SK-N-SH (cell line): ENCODE results near the gene MAPK8IP3. TPM values are rescaled to one million over a fixed set of nuclear protein-coding genes. Genes with fewer than 3 reads are reported as not detected.

Experiments
- CTCF ChIA-PET: fragments of 300-600, 350-600 bp; formaldehyde crosslinking; extraction: SDS; loops from one replicate; lab custom pipeline; 2021; lab: Yijun Ruan, JAX
- POLR2A ChIA-PET: fragments of 350-600 bp; sonication (Branson Sonifier 250); formaldehyde crosslinking; extraction: SDS; loops from one replicate; lab custom pipeline; 2020; ENCODE audit warnings: antibody characterized with exemption, inconsistent platforms; lab: Yijun Ruan, JAX
- DNase-seq: peaks from one replicate; pipeline ENCODE4 v3.0.0; 2012
- H2AFZ ChIP-seq: fragments of 200-600 bp; sonication (generic); 2 replicates; pipeline ENCODE4 v1.8.1; 2016; ENCODE audit warnings: antibody characterized with exemption, mild to moderate bottlenecking, low read depth
- H3F3A ChIP-seq: fragments of 200-600 bp; sonication (generic); replicated peaks from 2 replicates; pipeline ENCODE3; 2016; ENCODE audit warnings: antibody characterized with exemption, mild to moderate bottlenecking; ENCODE audit not compliant: insufficient read depth
- H3K27ac ChIP-seq, 2 experiments: fragments of 200-500 bp in 1 of 2; fragments of 200-600 bp in 1 of 2; sonication (Bioruptor generic) in 1 of 2; sonication (generic), shearing (Covaris generic) in 1 of 2; 2 replicates each; pipeline versions ENCODE4 v1.5.1 to v1.6.1; 2014 to 2016; ENCODE audit warnings: low read depth in 2 of 2, inconsistent platforms in 1 of 2, low read length in 1 of 2, mild to moderate bottlenecking in 1 of 2, mixed read lengths in 1 of 2
- H3K27me3 ChIP-seq: fragments of 200-600 bp; sonication (generic), shearing (Covaris generic); 2 replicates; pipeline ENCODE4 v1.6.1; 2016; ENCODE audit warnings: mixed run types; ENCODE audit not compliant: insufficient read depth
- H3K36me3 ChIP-seq, 2 experiments: fragments of 200-500 bp in 1 of 2; fragments of 200-600 bp in 1 of 2; sonication (Bioruptor generic) in 1 of 2; sonication (generic) in 1 of 2; replicated peaks in 1 of 2; 2 replicates each; pipeline versions ENCODE3 to v1.5.1; 2014 to 2016; ENCODE audit warnings: low read length in 1 of 2, mild to moderate bottlenecking in 1 of 2; ENCODE audit not compliant: insufficient read depth in 2 of 2, control insufficient read depth in 1 of 2
- H3K4me1 ChIP-seq, 2 experiments: fragments of 200-500 bp in 1 of 2; fragments of 200-600 bp in 1 of 2; sonication (Bioruptor generic) in 1 of 2; sonication (generic), shearing (Covaris generic) in 1 of 2; 2 replicates each; pipeline versions ENCODE4 v1.5.1 to v1.6.1; 2014 to 2016; ENCODE audit warnings: low read depth in 1 of 2, low read length in 1 of 2, mixed run types in 1 of 2; ENCODE audit not compliant: insufficient read depth in 2 of 2, control insufficient read depth in 1 of 2
- H3K4me2 ChIP-seq: fragments of 200-600 bp; sonication (generic), shearing (Covaris generic); 2 replicates; pipeline ENCODE4 v1.6.1; 2017; ENCODE audit warnings: mixed run types
- H3K4me3 ChIP-seq, 2 experiments: fragments of 200-500 bp in 1 of 2; fragments of 200-600 bp in 1 of 2; sonication (Bioruptor generic) in 1 of 2; sonication (generic), shearing (Covaris generic) in 1 of 2; 2 replicates each; pipeline versions ENCODE4 v1.5.1 to v1.8.1; 2014 to 2016; ENCODE audit warnings: low read depth in 2 of 2, inconsistent platforms in 1 of 2, low read length in 1 of 2, mild to moderate bottlenecking in 1 of 2, mixed read lengths in 1 of 2, moderate library complexity in 1 of 2
- H3K79me2 ChIP-seq: fragments of 200-600 bp; sonication (generic); 2 replicates; pipeline ENCODE4 v1.8.1; 2017; ENCODE audit warnings: mild to moderate bottlenecking; ENCODE audit not compliant: insufficient read depth
- H3K9ac ChIP-seq: fragments of 200-600 bp; sonication (generic); 2 replicates; pipeline ENCODE4 v1.6.1; 2017; ENCODE audit warnings: mixed run types
- H3K9me2 ChIP-seq: fragments of 200-600 bp; sonication (generic); 2 replicates; pipeline ENCODE4 v1.6.1; 2017; ENCODE audit warnings: mixed run types
- H3K9me3 ChIP-seq: fragments of 200-600 bp; sonication (generic); 2 replicates; pipeline ENCODE4 v1.6.1; 2017; ENCODE audit warnings: mixed run types, mild to moderate bottlenecking, moderate library complexity
- H4K20me1 ChIP-seq: fragments of 200-600 bp; sonication (generic); 2 replicates; pipeline ENCODE4 v1.6.1; 2017; ENCODE audit warnings: mild to moderate bottlenecking, mixed run types; ENCODE audit not compliant: insufficient read depth
- EP300 ChIP-seq, 2 experiments: IDR thresholded peaks; 2 replicates each; pipeline versions ENCODE4 v1.4.0 to v1.6.1; 2012; ENCODE audit warnings: borderline replicate concordance in 1 of 2, low read depth in 1 of 2, low read length in 1 of 2
- RAD21 ChIP-seq: IDR thresholded peaks from 2 replicates; pipeline ENCODE4 v1.6.1; 2012; ENCODE audit warnings: mild to moderate bottlenecking, low read length
- RXRA ChIP-seq: IDR thresholded peaks from 2 replicates; pipeline ENCODE4 v1.4.0; 2012; ENCODE audit warnings: low read depth, mild to moderate bottlenecking, borderline replicate concordance
- SMC3 ChIP-seq: IDR thresholded peaks from 2 replicates; pipeline ENCODE4 v1.6.1; 2012; ENCODE audit warnings: low read depth, low read length, improper control_type of control experiment
- TAF1 ChIP-seq: IDR thresholded peaks from 2 replicates; pipeline ENCODE4 v1.6.1; 2012; ENCODE audit warnings: low read depth, mild to moderate bottlenecking, low read length, moderate library complexity, borderline replicate concordance
- TEAD4 ChIP-seq: IDR thresholded peaks from 2 replicates; pipeline ENCODE4 v1.4.0; 2012; ENCODE audit warnings: mild to moderate bottlenecking, borderline replicate concordance; ENCODE audit not compliant: insufficient read depth
- WGBS: methylation state at CpG from one replicate; pipeline ENCODE4 v1.1.6; 2017; ENCODE audit warnings: low lambda C conversion rate; 5-methylcytosine and 5-hydroxymethylcytosine counted together
- polyA plus RNA-seq, 3 experiments: library from polyadenylated mRNA; depleted of rRNA; stranded (reverse); fragments of >200 nt; gene quantifications; 2 replicates each; pipeline ENCODE4 v1.2.3, GENCODE V29; 2012
- TF ChIP-seq, protein P1 (sequence below): fragments of 200-600 bp; sonication (generic); IDR thresholded peaks from 2 replicates; pipeline ENCODE4 v1.6.1; 2017; ENCODE audit warnings: antibody characterized with exemption, mild to moderate bottlenecking, moderate library complexity

The MAPK8IP3 gene
- polyA plus RNA-seq, 1 of the 3 experiments (the other 2 are of a cell fraction): 57.3 TPM

DNA sequence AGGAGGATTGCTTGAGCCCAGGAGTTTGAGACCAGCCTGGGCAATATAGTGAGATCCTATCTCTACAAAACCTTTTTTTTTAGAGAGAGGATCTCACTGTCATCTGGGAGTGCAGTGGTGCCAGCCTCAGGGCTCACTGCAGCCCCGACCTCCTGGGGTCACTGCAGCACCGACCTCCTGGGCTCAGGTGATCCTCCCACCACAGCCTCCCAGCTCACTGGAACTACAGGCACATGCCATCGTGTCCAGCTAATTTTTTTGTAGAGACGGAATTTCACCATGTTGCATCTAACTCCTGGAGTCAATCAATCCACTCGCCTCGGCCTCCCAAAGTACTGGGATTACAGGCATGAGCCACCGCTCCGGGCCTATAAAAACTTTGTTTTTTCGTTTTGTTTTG, 15.4 kb downstream of the MAPK8IP3 start:
- H3F3A ChIP-seq: peaks cover 22% of the 10 kb centered on the region
- peak overlapping the region in 1 of 2 experiments; percentile 89; a peak in 1 of 4 replicates for H3K27ac ChIP-seq
- POLR2A ChIA-PET: no interaction called here

DNA sequence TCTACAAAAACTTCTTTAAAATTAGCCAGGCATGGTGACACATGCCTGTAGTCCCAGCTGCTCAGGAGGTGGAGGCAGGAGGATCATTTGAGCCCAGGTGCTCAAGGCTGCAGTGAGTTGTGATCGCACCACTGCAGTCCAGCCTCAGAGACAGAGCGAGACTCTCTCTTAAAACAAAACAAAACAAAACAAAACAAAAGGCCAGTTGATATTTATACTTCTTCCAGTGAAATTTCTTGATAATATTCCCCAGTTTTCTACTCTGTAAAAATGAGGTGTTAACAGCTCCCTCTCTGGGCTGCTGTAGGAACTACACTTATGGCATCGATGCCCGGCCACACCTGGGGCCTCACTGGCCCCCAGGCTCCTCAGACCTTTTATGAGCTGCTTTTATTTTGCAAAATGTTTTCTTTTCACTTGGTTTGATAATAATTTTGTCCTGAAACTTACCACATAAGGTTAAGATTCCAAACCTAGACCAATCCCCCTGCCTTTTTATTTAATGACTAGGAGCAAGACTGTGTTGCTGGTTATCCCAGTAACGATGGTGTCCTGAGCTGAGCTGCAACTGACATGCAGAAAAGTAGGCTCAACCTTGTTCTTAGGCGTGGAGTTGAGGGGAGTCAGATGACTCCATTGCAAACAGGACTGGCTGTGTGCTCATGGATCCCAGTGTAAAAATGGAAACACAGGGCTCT, 17.6 kb downstream of the MAPK8IP3 start:
- H3K4me1 ChIP-seq: peaks cover 0 to 15% of the 10 kb centered on the region in 2 experiments; a peak in 3 of 4 replicates
- H3K79me2 ChIP-seq: peaks cover 71% of the 10 kb centered on the region
- no peaks in the 10 kb centered on the region for H3K9me2 ChIP-seq
- WGBS: 58% methylated on average over 6 of the region's 6 CpGs
- TF ChIP-seq TAF1 (no peak), SMC3 (peak; percentile 39), RXRA (no peak), RAD21 (peak; percentile 62)
- TF ChIP-seq, protein P1, sequence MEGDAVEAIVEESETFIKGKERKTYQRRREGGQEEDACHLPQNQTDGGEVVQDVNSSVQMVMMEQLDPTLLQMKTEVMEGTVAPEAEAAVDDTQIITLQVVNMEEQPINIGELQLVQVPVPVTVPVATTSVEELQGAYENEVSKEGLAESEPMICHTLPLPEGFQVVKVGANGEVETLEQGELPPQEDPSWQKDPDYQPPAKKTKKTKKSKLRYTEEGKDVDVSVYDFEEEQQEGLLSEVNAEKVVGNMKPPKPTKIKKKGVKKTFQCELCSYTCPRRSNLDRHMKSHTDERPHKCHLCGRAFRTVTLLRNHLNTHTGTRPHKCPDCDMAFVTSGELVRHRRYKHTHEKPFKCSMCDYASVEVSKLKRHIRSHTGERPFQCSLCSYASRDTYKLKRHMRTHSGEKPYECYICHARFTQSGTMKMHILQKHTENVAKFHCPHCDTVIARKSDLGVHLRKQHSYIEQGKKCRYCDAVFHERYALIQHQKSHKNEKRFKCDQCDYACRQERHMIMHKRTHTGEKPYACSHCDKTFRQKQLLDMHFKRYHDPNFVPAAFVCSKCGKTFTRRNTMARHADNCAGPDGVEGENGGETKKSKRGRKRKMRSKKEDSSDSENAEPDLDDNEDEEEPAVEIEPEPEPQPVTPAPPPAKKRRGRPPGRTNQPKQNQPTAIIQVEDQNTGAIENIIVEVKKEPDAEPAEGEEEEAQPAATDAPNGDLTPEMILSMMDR: peak; percentile 81
- no peaks in the 10 kb centered on the region for H3K36me3 ChIP-seq
- H3K4me3 ChIP-seq: no peak overlapping the region; a peak in 1 of 4 replicates
- no peaks in the 10 kb centered on the region for H3K27me3 ChIP-seq
- peaks cover 22% of the 10 kb centered on the region for H3F3A ChIP-seq
- peak; percentile 78 for DNase-seq
- H3K27ac ChIP-seq: peak overlapping the region in 1 of 2 experiments; percentile 89; a peak in 1 of 4 replicates
- POLR2A ChIA-PET: interaction anchor here (1.1 kb wide), 1 partner anchor 17 kb away, joined by 7 read pairs; the partner anchor contains the start of gene MAPK8IP3
- H3K4me2 ChIP-seq: 0 out of 2 replicates have a peak overlapping the region, but pooled peaks have one; percentile 64
- CTCF ChIA-PET: interaction anchor here (0.5 to 1.9 kb wide), 21 partner anchors 8 to 315 kb away, joined by 3 to 8 read pairs (median 4); partner anchors contain the start of genes NUBP2, PTX4 and SPSB3
- H2AFZ ChIP-seq: no peak overlapping the region
- peaks cover 5% of the 10 kb centered on the region for H4K20me1 ChIP-seq
- no peak overlapping the region for H3K9ac ChIP-seq
- H3K9me3 ChIP-seq: no peaks in the 10 kb centered on the region

More for the DNA sequence above, 15.4 kb downstream of the MAPK8IP3 start:
- CTCF ChIA-PET: no interaction called here
- DNase-seq: no peak
- peak overlapping the region; percentile 64; the same call in 1 of the 2 replicates for H3K4me2 ChIP-seq
- no peaks in the 10 kb centered on the region for H3K36me3 ChIP-seq
- WGBS: 90% methylated on average over 9 of the region's 9 CpGs
- no peak overlapping the region for H2AFZ ChIP-seq
- TF ChIP-seq, protein P1: no peak
- TF ChIP-seq TEAD4 (no peak), EP300 (IDR thresholded peaks at IDR 0.05; ENCODE audit: borderline replicate concordance in 1 of 2, low read depth in 1 of 2, low read length in 1 of 2) (no peak)
- H3K4me3 ChIP-seq: no peak overlapping the region
- no peaks in the 10 kb centered on the region for H3K9me3 ChIP-seq
- H4K20me1 ChIP-seq: peaks cover 5% of the 10 kb centered on the region
- H3K9me2 ChIP-seq: no peaks in the 10 kb centered on the region
- H3K9ac ChIP-seq: no peak overlapping the region
- peaks cover 0 to 15% of the 10 kb centered on the region in 2 experiments; a peak in 3 of 4 replicates for H3K4me1 ChIP-seq
- no peaks in the 10 kb centered on the region for H3K27me3 ChIP-seq
- H3K79me2 ChIP-seq: peaks cover 93% of the 10 kb centered on the region
